OCI-LY7 (cell line): Measurements from ENCODE around the gene COX7B2. TPM values are rescaled to one million over a fixed set of nuclear protein-coding genes. Genes with fewer than 3 reads are reported as not detected.

Experiments used
- BruUV-seq: library from RNA; stranded (reverse); fragments of 400-500 nt; replicated peaks from 2 replicates; lab custom pipeline; 2021; lab: Mats Ljungman, UMichigan
- CTCF ChIA-PET: fragments of 300-600 bp; sonication (Branson Sonifier 250); formaldehyde crosslinking; loops from one replicate; lab custom pipeline; 2022; ENCODE audit warnings: antibody characterized with exemption; ENCODE audit not compliant: unreplicated experiment; lab: Charles Lee
- POLR2A ChIA-PET: fragments of 300-600 bp; sonication (Branson Sonifier 250); formaldehyde crosslinking; loops from one replicate; lab custom pipeline; 2022; ENCODE audit warnings: antibody characterized with exemption; lab: Charles Lee
- DNase-seq: peaks from one replicate; pipeline ENCODE4 v3.0.0-alpha.2; 2015; ENCODE audit warnings: low spot score
- H2AFZ ChIP-seq: fragments of 200-600 bp; sonication (generic), shearing (Covaris generic); 2 replicates; pipeline ENCODE4 v1.6.1; 2014; ENCODE audit warnings: mild to moderate bottlenecking, antibody characterized with exemption, low read length, moderate library complexity
- H3K27ac ChIP-seq: fragments of 200-600 bp; sonication (generic); 2 replicates; pipeline ENCODE4 v1.5.1; 2014; ENCODE audit warnings: mixed run types, low read depth, mild to moderate bottlenecking, moderate library complexity, low read length, inconsistent platforms; ENCODE audit not compliant: poor library complexity, severe bottlenecking
- H3K36me3 ChIP-seq: fragments of 200-600 bp; sonication (generic); 2 replicates; pipeline ENCODE4 v1.6.1; 2014; ENCODE audit warnings: mild to moderate bottlenecking, antibody characterized with exemption, low read length, moderate library complexity, mixed read lengths; ENCODE audit not compliant: insufficient read depth
- H3K4me1 ChIP-seq: fragments of 200-600 bp; sonication (generic); 2 replicates; pipeline ENCODE4 v1.5.1; 2014; ENCODE audit warnings: mild to moderate bottlenecking, low read length; ENCODE audit not compliant: insufficient read depth, poor library complexity, severe bottlenecking
- H3K4me2 ChIP-seq: fragments of 200-600 bp; sonication (generic); 2 replicates; pipeline ENCODE4 v1.6.1; 2014; ENCODE audit warnings: mild to moderate bottlenecking, low read length
- H3K4me3 ChIP-seq: fragments of 200-600 bp; sonication (generic); 2 replicates; pipeline ENCODE4 v1.5.1; 2014; ENCODE audit warnings: mild to moderate bottlenecking, low read depth, low read length; ENCODE audit not compliant: poor library complexity, severe bottlenecking
- H3K79me2 ChIP-seq: fragments of 200-600 bp; sonication (generic); 2 replicates; pipeline ENCODE4 v1.6.1; 2016; ENCODE audit warnings: low read depth, mild to moderate bottlenecking, low read length, moderate library complexity, mixed read lengths; ENCODE audit not compliant: insufficient read depth
- H3K9me2 ChIP-seq: fragments of 200-600 bp; sonication (generic); 2 replicates; pipeline ENCODE4 v1.6.1; 2016; ENCODE audit warnings: mild to moderate bottlenecking, low read length, mixed read lengths; ENCODE audit not compliant: insufficient read depth
- H3K9me3 ChIP-seq: fragments of 200-600 bp; sonication (generic); 2 replicates; pipeline ENCODE4 v1.6.1; 2014; ENCODE audit warnings: mild to moderate bottlenecking, mixed run types, low read length, mixed read lengths
- H4K20me1 ChIP-seq: fragments of 200-600 bp; sonication (generic); 2 replicates; pipeline ENCODE4 v1.6.1; 2014; ENCODE audit warnings: mild to moderate bottlenecking, antibody characterized with exemption, low read length, moderate library complexity, mixed read lengths; ENCODE audit not compliant: insufficient read depth
- CTCF ChIP-seq: fragments of 200-600 bp; sonication (generic); conservative IDR thresholded peaks from 2 replicates; pipeline ENCODE4 v1.5.1; 2014; ENCODE audit warnings: mild to moderate bottlenecking, antibody characterized with exemption, low read length, moderate library complexity, mixed read lengths
- EZH2phosphoT487 ChIP-seq: fragments of 200-600 bp; sonication (generic); IDR thresholded peaks from 2 replicates; pipeline ENCODE4 v1.6.1; 2018; ENCODE audit warnings: low read depth, borderline replicate concordance, mild to moderate bottlenecking, mixed run types, antibody characterized with exemption, low read length, moderate library complexity, mixed read lengths
- intact Hi-C: fragments of 100-400 bp; cut with micrococcal nuclease; formaldehyde crosslinking; loops from one replicate; pipeline ENCODE4 v1.10.0; 2022; ENCODE audit not compliant: unreplicated experiment
- total RNA-seq, 2 experiments: library from RNA; depleted of rRNA in 1 of 2; stranded (reverse); fragments of >200 nt in 1 of 2; shearing (Covaris generic) in 1 of 2; gene quantifications; 2 replicates each; pipeline ENCODE4 v1.2.3, GENCODE V29; 2014 to 2022

Gene COX7B2
- total RNA-seq, 2 experiments from 2014 or later: not detected

DNA sequence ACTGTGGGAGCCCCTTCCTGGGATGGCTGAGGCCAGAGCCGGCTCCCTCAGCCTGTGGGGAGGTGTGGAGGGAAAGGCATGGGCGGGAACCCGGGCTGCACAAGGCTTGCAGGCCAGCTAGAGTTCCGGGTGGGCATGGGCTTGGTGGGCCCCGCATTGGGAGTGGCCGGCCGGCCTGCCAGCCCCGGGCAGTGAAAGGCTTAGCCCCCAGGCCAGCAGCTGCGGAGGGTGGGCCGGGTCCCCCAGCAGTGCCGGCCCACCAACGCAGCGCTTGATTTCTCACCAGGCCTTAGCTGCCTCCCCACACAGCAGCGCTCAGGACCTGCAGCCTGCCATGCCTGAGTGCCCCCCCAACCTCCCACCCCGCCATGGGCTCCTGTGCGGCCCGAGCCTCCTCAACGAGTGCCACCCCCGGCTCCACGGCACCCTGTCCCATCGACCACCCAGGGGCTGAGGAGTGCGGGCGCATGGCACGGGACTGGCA is 78.0 kb downstream of the COX7B2 start:
- H2AFZ ChIP-seq: no peak overlapping the region
- intact Hi-C loops: no loop called here
- no peak overlapping the region for H3K4me2 ChIP-seq
- no peaks in the 10 kb centered on the region for H3K36me3 ChIP-seq
- TF ChIP-seq EZH2phosphoT487 (no peak), CTCF (no peak)
- ChIA-PET CTCF (no interaction called here), POLR2A (interaction anchor here (1.1 kb wide), 1 partner anchor 8 kb away, joined by 4 read pairs; no protein-coding TSS in a partner anchor)
- H3K4me1 ChIP-seq: no peaks in the 10 kb centered on the region
- no peaks in the 10 kb centered on the region for H3K79me2 ChIP-seq
- no peak overlapping the region for H3K27ac ChIP-seq
- no TSS peak for BruUV-seq
- H3K4me3 ChIP-seq: no peak overlapping the region
- no peak for DNase-seq
- no peaks in the 10 kb centered on the region for H3K9me3 ChIP-seq
- no peaks in the 10 kb centered on the region for H3K9me2 ChIP-seq
- no peaks in the 10 kb centered on the region for H4K20me1 ChIP-seq

GRCh38 chr4:46820154-46820553 is 88.9 kb downstream of the COX7B2 start:
- Histone ChIP-seq H3K36me3 (no peaks in the 10 kb centered on the region), H3K4me2 (no peak overlapping the region), H3K4me1 (no peaks in the 10 kb centered on the region), H4K20me1 (no peaks in the 10 kb centered on the region), H2AFZ (no peak overlapping the region), H3K27ac (no peak overlapping the region), H3K9me3 (no peaks in the 10 kb centered on the region; the same call in 1 of the 2 replicates), H3K9me2 (no peaks in the 10 kb centered on the region), H3K4me3 (no peak overlapping the region), H3K79me2 (no peaks in the 10 kb centered on the region)
- no TSS peak for BruUV-seq
- CTCF ChIA-PET: no interaction called here
- POLR2A ChIA-PET: no interaction called here
- TF ChIP-seq CTCF (no peak), EZH2phosphoT487 (no peak)
- DNase-seq: no peak
- intact Hi-C loops: no loop called here

GRCh38 chr4:46819095-46819494 is 90.0 kb downstream of the COX7B2 start:
- Histone ChIP-seq H3K79me2 (no peaks in the 10 kb centered on the region), H4K20me1 (no peaks in the 10 kb centered on the region), H3K4me1 (no peaks in the 10 kb centered on the region), H3K9me2 (no peaks in the 10 kb centered on the region), H3K9me3 (no peaks in the 10 kb centered on the region), H2AFZ (no peak overlapping the region), H3K4me3 (no peak overlapping the region), H3K4me2 (no peak overlapping the region), H3K27ac (no peak overlapping the region), H3K36me3 (no peaks in the 10 kb centered on the region)
- no TSS peak for BruUV-seq
- ChIA-PET POLR2A (interaction anchor here (0.6 to 0.7 kb wide), 5 partner anchors 81 to 307 kb away, joined by 3 to 5 read pairs (median 4); no protein-coding TSS in a partner anchor), CTCF (no interaction called here)
- TF ChIP-seq CTCF (no peak), EZH2phosphoT487 (no peak)
- DNase-seq: no peak
- intact Hi-C loops: no loop called here
